IPS DF 6.9 (cell line): ENCODE data around the gene NOTCH1.

ENCODE experiments used
- DNase-seq: peaks from one replicate; pipeline ENCODE4 v3.0.0-alpha.2; 2013; ENCODE audit warnings: low read depth, low spot score
- H3K27ac ChIP-seq: one replicate; pipeline ENCODE4 v1.5.1; 2013; ENCODE audit warnings: low read length, control low read depth
- H3K27me3 ChIP-seq: 2 replicates; pipeline ENCODE4 v1.6.1; 2013; ENCODE audit warnings: mild to moderate bottlenecking, low read length; ENCODE audit not compliant: control insufficient read depth, insufficient read depth
- H3K36me3 ChIP-seq: 2 replicates; pipeline ENCODE4 v1.6.1; 2013; ENCODE audit warnings: low read length; ENCODE audit not compliant: control insufficient read depth, insufficient read depth
- H3K4me1 ChIP-seq: 2 replicates; pipeline ENCODE4 v1.6.1; 2013; ENCODE audit warnings: low read length; ENCODE audit not compliant: control insufficient read depth, insufficient read depth
- H3K4me3 ChIP-seq: 2 replicates; pipeline ENCODE4 v1.5.1; 2013; ENCODE audit warnings: mild to moderate bottlenecking, low read length
- H3K9me3 ChIP-seq: 2 replicates; pipeline ENCODE4 v1.6.1; 2013; ENCODE audit warnings: low read length, inconsistent platforms; ENCODE audit not compliant: control insufficient read depth, insufficient read depth
- WGBS: extraction: QIAGEN DNeasy Blood & Tissue Kit; methylation state at CpG from one replicate; pipeline ENCODE4 v1.1.7; 2013; ENCODE audit warnings: mixed read lengths, missing lambda C conversion rate; ENCODE audit not compliant: insufficient read length, insufficient coverage; 5-methylcytosine and 5-hydroxymethylcytosine counted together

The NOTCH1 gene

GRCh38 chr9:136530461-136531089, 15.3 kb downstream of the NOTCH1 start:
- Histone ChIP-seq H3K27me3 (no peaks in the 10 kb centered on the region), H3K4me3 (no peak overlapping the region), H3K36me3 (peaks cover 3% of the 10 kb centered on the region), H3K9me3 (no peaks in the 10 kb centered on the region), H3K27ac (no peak overlapping the region), H3K4me1 (peaks cover 5% of the 10 kb centered on the region)
- WGBS, result no CpG with 5 or more reads among the region's 20 CpGs
- no peak for DNase-seq

GRCh38 chr9:136529516-136530460, 16.1 kb downstream of the NOTCH1 start:
- peaks cover 3% of the 10 kb centered on the region for H3K36me3 ChIP-seq
- no peak for DNase-seq
- H3K27ac ChIP-seq, result no peak overlapping the region
- H3K4me1 ChIP-seq, result peaks cover 5% of the 10 kb centered on the region
- H3K4me3 ChIP-seq, result no peak overlapping the region
- WGBS, result no CpG with 5 or more reads among the region's 40 CpGs
- H3K27me3 ChIP-seq, result no peaks in the 10 kb centered on the region
- no peaks in the 10 kb centered on the region for H3K9me3 ChIP-seq

GRCh38 chr9:136528716-136529341, 17.0 kb downstream of the NOTCH1 start:
- no CpG with 5 or more reads among the region's 12 CpGs for WGBS
- Histone ChIP-seq H3K4me1 (peaks cover 5% of the 10 kb centered on the region), H3K27ac (no peak overlapping the region), H3K4me3 (no peak overlapping the region), H3K27me3 (no peaks in the 10 kb centered on the region), H3K36me3 (peaks cover under 1% of the 10 kb centered on the region; the same call in 1 of the 2 replicates), H3K9me3 (no peaks in the 10 kb centered on the region)
- no peak for DNase-seq

GRCh38 chr9:136527721-136528710, 17.8 kb downstream of the NOTCH1 start:
- no peaks in the 10 kb centered on the region for H3K9me3 ChIP-seq
- H3K27ac ChIP-seq, result no peak overlapping the region
- no peaks in the 10 kb centered on the region for H3K27me3 ChIP-seq
- no CpG with 5 or more reads among the region's 34 CpGs for WGBS
- H3K36me3 ChIP-seq, result peaks cover 6% of the 10 kb centered on the region; the same call in 1 of the 2 replicates
- no peak overlapping the region for H3K4me3 ChIP-seq
- DNase-seq, result no peak
- H3K4me1 ChIP-seq, result peaks cover 5% of the 10 kb centered on the region

- no peak overlapping the region for H3K27ac ChIP-seq
- H3K4me3 ChIP-seq, result no peak overlapping the region
- no CpG with 5 or more reads among the region's 20 CpGs for WGBS
- no peaks in the 10 kb centered on the region for H3K27me3 ChIP-seq
- no peaks in the 10 kb centered on the region for H3K9me3 ChIP-seq
- DNase-seq, result no peak
- H3K36me3 ChIP-seq, result peaks cover 14% of the 10 kb centered on the region; the same call in 1 of the 2 replicates
- H3K4me1 ChIP-seq, result peaks cover 5% of the 10 kb centered on the region
Observed at GRCh38 chr9:136527131-136527530, 18.7 kb downstream of the NOTCH1 start.

- Histone ChIP-seq H3K36me3 (peaks cover 14% of the 10 kb centered on the region; the same call in 1 of the 2 replicates), H3K9me3 (no peaks in the 10 kb centered on the region), H3K4me3 (no peak overlapping the region), H3K27ac (no peak overlapping the region), H3K4me1 (peaks cover 5% of the 10 kb centered on the region), H3K27me3 (no peaks in the 10 kb centered on the region)
- DNase-seq, result no peak
- WGBS, result no CpG with 5 or more reads among the region's 30 CpGs
Observed at GRCh38 chr9:136526625-136527066, 19.2 kb downstream of the NOTCH1 start.

GRCh38 chr9:136525841-136526499, 19.9 kb downstream of the NOTCH1 start:
- Histone ChIP-seq H3K27ac (no peak overlapping the region), H3K27me3 (no peaks in the 10 kb centered on the region), H3K9me3 (no peaks in the 10 kb centered on the region), H3K4me3 (no peak overlapping the region), H3K4me1 (peaks cover 5% of the 10 kb centered on the region), H3K36me3 (peaks cover 14% of the 10 kb centered on the region; the same call in 1 of the 2 replicates)
- WGBS, result no CpG with 5 or more reads among the region's 30 CpGs
- DNase-seq, result no peak

- Histone ChIP-seq H3K4me3 (no peak overlapping the region), H3K9me3 (no peaks in the 10 kb centered on the region), H3K36me3 (peaks cover 14% of the 10 kb centered on the region; the same call in 1 of the 2 replicates), H3K27ac (no peak overlapping the region), H3K4me1 (peaks cover 3% of the 10 kb centered on the region; the same call in 1 of the 2 replicates), H3K27me3 (no peaks in the 10 kb centered on the region)
- no CpG with 5 or more reads among the region's 21 CpGs for WGBS
- no peak for DNase-seq
Observed at GRCh38 chr9:136525207-136525606, 20.6 kb downstream of the NOTCH1 start.
